Measurements from ENCODE around the gene EP400.

The EP400 gene

GRCh38 chr12:131990066-131990979 lies 40.6 kb downstream of the EP400 start:
- no peak for DNase-seq

GRCh38 chr12:131990980-131991305 lies 41.2 kb downstream of the EP400 start:
- no peak for DNase-seq

GRCh38 chr12:131991816-131992430 lies 42.2 kb downstream of the EP400 start:
- no peak for DNase-seq

- no peak for DNase-seq
Observed at GRCh38 chr12:131994589-131994988, 44.8 kb downstream of the EP400 start.

GRCh38 chr12:132000286-132000872 lies 50.6 kb downstream of the EP400 start:
- DNase-seq: no peak

- no peak for DNase-seq
Observed at GRCh38 chr12:132003846-132004245, 54.1 kb downstream of the EP400 start.

GRCh38 chr12:132004946-132005345 lies 55.2 kb downstream of the EP400 start:
- no peak for DNase-seq

GRCh38 chr12:132006056-132006680 lies 56.4 kb downstream of the EP400 start:
- no peak for DNase-seq

- no peak for DNase-seq
Observed at GRCh38 chr12:132007041-132007440, 57.3 kb downstream of the EP400 start.

- no peak for DNase-seq
Observed at GRCh38 chr12:132009336-132009859, 59.7 kb downstream of the EP400 start.

- DNase-seq: no peak
Observed at GRCh38 chr12:132012919-132013568, 63.3 kb downstream of the EP400 start.

GRCh38 chr12:132014092-132014914 lies 64.6 kb downstream of the EP400 start:
- DNase-seq: no peak

- no peak for DNase-seq
Observed at GRCh38 chr12:132014915-132015280, 65.2 kb downstream of the EP400 start.

- DNase-seq: no peak
Observed at GRCh38 chr12:132015686-132016430, 66.1 kb downstream of the EP400 start.

GRCh38 chr12:132018193-132018916 lies 68.6 kb downstream of the EP400 start:
- DNase-seq: no peak

- DNase-seq: no peak
Observed at GRCh38 chr12:132019891-132020290, 70.1 kb downstream of the EP400 start.

GRCh38 chr12:132020292-132020691 lies 70.5 kb downstream of the EP400 start:
- DNase-seq: no peak

- DNase-seq: no peak
Observed at GRCh38 chr12:132021031-132021871, 71.5 kb downstream of the EP400 start.

- DNase-seq: no peak
Observed at GRCh38 chr12:132021965-132022364, 72.2 kb downstream of the EP400 start.

Data from effector CD8-positive, alpha-beta T cell (primary cell).